ENCODE measurements around the gene DOP1A. TPM values are rescaled to one million over a fixed set of nuclear protein-coding genes. Genes with fewer than 3 reads are reported as not detected.

Gene DOP1A
- total and polyA plus RNA-seq, 7 donors: 4.8 to 33.9 (median 26.1) TPM

GRCh38 chr6:83202031-83202430 lies 134.6 kb downstream of the DOP1A start:
- 75 to 81% methylated on average over 4 of the region's 4 CpGs for WGBS, 2 donors
- TF ChIP-seq EP300 (IDR thresholded peaks at IDR 0.05): no peak
- TF ChIP-seq CTCF (IDR thresholded peaks at IDR 0.05): no peak
- no peak for TF ChIP-seq POLR2A (IDR thresholded peaks at IDR 0.05)
- TF ChIP-seq POLR2AphosphoS5 (IDR thresholded peaks at IDR 0.05): no peak
- Histone ChIP-seq H3K27ac (no peak overlapping the region), H3K9me3 (no peaks in the 10 kb centered on the region), H3K4me1 (no peaks in the 10 kb centered on the region), H3K4me3 (no peak overlapping the region), H3K27me3 (no peaks in the 10 kb centered on the region), H3K36me3 (no peaks in the 10 kb centered on the region)
- intact Hi-C loops (cut with DNase I): no loop called here
- DNase-seq: no peak

GRCh38 chr6:83215131-83216047 lies 147.9 kb downstream of the DOP1A start:
- WGBS, 2 donors: 27 to 30% methylated on average over 7 of the region's 7 CpGs
- peak; percentile 71 for DNase-seq
- Histone ChIP-seq H3K36me3 (peaks cover 0 to 4% (median 0%) of the 10 kb centered on the region in 4 donors), H3K27me3 (no peaks in the 10 kb centered on the region), H3K4me3 (no peak overlapping the region), H3K4me1 (no peaks in the 10 kb centered on the region), H3K27ac (no peak overlapping the region), H3K9me3 (no peaks in the 10 kb centered on the region)
- intact Hi-C loops (cut with DNase I): loop anchor here (2.0 kb wide), 1 partner anchor 149 kb away; the partner anchor contains the start of gene DOP1A
- TF ChIP-seq POLR2A (IDR thresholded peaks at IDR 0.05) (no peak), CTCF (IDR thresholded peaks at IDR 0.05) (peak; percentile 25 to 62 (median 50))

GRCh38 chr6:83216806-83217205 lies 149.3 kb downstream of the DOP1A start:
- no peaks in the 10 kb centered on the region for H3K27me3 ChIP-seq
- DNase-seq: no peak
- intact Hi-C loops (cut with DNase I): no loop called here
- H3K4me3 ChIP-seq: no peak overlapping the region
- H3K36me3 ChIP-seq: no peaks in the 10 kb centered on the region
- no peak overlapping the region for H3K27ac ChIP-seq
- no peaks in the 10 kb centered on the region for H3K4me1 ChIP-seq
- no peak for TF ChIP-seq CTCF (IDR thresholded peaks at IDR 0.05)
- no peak for TF ChIP-seq POLR2A (IDR thresholded peaks at IDR 0.05)
- no peak for TF ChIP-seq EP300 (IDR thresholded peaks at IDR 0.05)
- TF ChIP-seq POLR2AphosphoS5 (IDR thresholded peaks at IDR 0.05): no peak
- no peaks in the 10 kb centered on the region for H3K9me3 ChIP-seq

Other genes with a start within 250 kb of the DOP1A start
- gene UBE3D, start 1.8 kb upstream of the DOP1A start, total RNA-seq: 10 to 100 TPM in 2 of 4 donors, 1 to 10 TPM in 2; 8.0 to 10.7 (median 9.6) TPM
- 1 to 10 TPM; 1.6 to 5.4 (median 2.7) TPM for gene UBE3D, start 1.8 kb upstream of the DOP1A start, polyA plus RNA-seq
- gene PGM3, start 125.6 kb downstream of the DOP1A start, total RNA-seq: 10 to 100 TPM in 1 of 4 donors, 1 to 10 TPM in 3; 7.2 to 10.4 (median 8.0) TPM
- gene PGM3, start 125.6 kb downstream of the DOP1A start, polyA plus RNA-seq: 10 to 100 TPM; 11.4 to 16.2 (median 12.0) TPM
- gene RWDD2A, start 125.7 kb downstream of the DOP1A start, total RNA-seq: 1 to 10 TPM; 2.5 to 4.1 (median 3.7) TPM
- gene RWDD2A, start 125.7 kb downstream of the DOP1A start, polyA plus RNA-seq: 1 to 10 TPM; 1.9 to 2.4 (median 2.3) TPM

All from sigmoid colon (tissue), 7 donors.